SK-N-SH treated with all-trans-retinoic acid at 6 μM for 48 hours (cell line): ENCODE results near the gene LRMDA.

Experiments used
- CSDC2 ChIP-seq: fragments of 250-450 bp; sonication (Bioruptor Pico); IDR thresholded peaks from 2 replicates; pipeline ENCODE4 v1.5.0; 2020; ENCODE audit warnings: mild to moderate bottlenecking, moderate library complexity
- GLIS3 ChIP-seq: fragments of 250-450 bp; sonication (Bioruptor Pico); IDR thresholded peaks from 2 replicates; pipeline ENCODE4 v1.5.0; 2020; ENCODE audit warnings: mild to moderate bottlenecking, moderate library complexity
- POU6F1 ChIP-seq: fragments of 250-450 bp; sonication (Bioruptor Pico); IDR thresholded peaks from 2 replicates; pipeline ENCODE4 v1.8.0; 2021; ENCODE audit warnings: low read depth, mild to moderate bottlenecking, moderate library complexity, borderline replicate concordance
- RARB ChIP-seq: fragments of 250-450 bp; sonication (Bioruptor Pico); IDR thresholded peaks from 2 replicates; pipeline ENCODE4 v1.8.0; 2021; ENCODE audit warnings: mild to moderate bottlenecking, moderate library complexity
- TOX ChIP-seq: fragments of 250-450 bp; sonication (Bioruptor Pico); IDR thresholded peaks from 2 replicates; pipeline ENCODE4 v1.8.0; 2021; ENCODE audit warnings: mild to moderate bottlenecking, moderate library complexity, borderline replicate concordance
- ZFP3 ChIP-seq: fragments of 250-450 bp; sonication (Bioruptor Pico); IDR thresholded peaks from 2 replicates; pipeline ENCODE4 v1.5.0; 2020; ENCODE audit warnings: mild to moderate bottlenecking, moderate library complexity
- ZFP30 ChIP-seq: fragments of 450-650 bp; formaldehyde crosslinking; IDR thresholded peaks from 2 replicates; pipeline ENCODE4 v1.5.0; 2022; ENCODE audit warnings: mild to moderate bottlenecking, moderate library complexity
- ZNF8 ChIP-seq: fragments of 450-650 bp; formaldehyde crosslinking; IDR thresholded peaks from 2 replicates; pipeline ENCODE4 v1.5.0; 2020; ENCODE audit warnings: mild to moderate bottlenecking, moderate library complexity
- TF ChIP-seq, protein P1 (sequence below): fragments of 250-450 bp; sonication (Bioruptor Pico); IDR thresholded peaks from 2 replicates; pipeline ENCODE4 v1.8.0; 2020; ENCODE audit warnings: mild to moderate bottlenecking, moderate library complexity, borderline replicate concordance
- TF ChIP-seq, protein P2 (sequence below): fragments of 250-450 bp; sonication (Bioruptor Pico); IDR thresholded peaks from 2 replicates; pipeline ENCODE4 v1.5.1; 2020; ENCODE audit warnings: low read depth, mild to moderate bottlenecking, moderate library complexity
- TF ChIP-seq, protein P3 (sequence below): fragments of 250-450 bp; sonication (Bioruptor Pico); IDR thresholded peaks from 2 replicates; pipeline ENCODE4 v1.5.1; 2021; ENCODE audit warnings: mild to moderate bottlenecking, moderate library complexity

- TF ChIP-seq GLIS3 (CRISPR knock-in tag): no peak
- no peak for TF ChIP-seq ZNF8 (CRISPR knock-in tag)
- TF ChIP-seq, protein P1, sequence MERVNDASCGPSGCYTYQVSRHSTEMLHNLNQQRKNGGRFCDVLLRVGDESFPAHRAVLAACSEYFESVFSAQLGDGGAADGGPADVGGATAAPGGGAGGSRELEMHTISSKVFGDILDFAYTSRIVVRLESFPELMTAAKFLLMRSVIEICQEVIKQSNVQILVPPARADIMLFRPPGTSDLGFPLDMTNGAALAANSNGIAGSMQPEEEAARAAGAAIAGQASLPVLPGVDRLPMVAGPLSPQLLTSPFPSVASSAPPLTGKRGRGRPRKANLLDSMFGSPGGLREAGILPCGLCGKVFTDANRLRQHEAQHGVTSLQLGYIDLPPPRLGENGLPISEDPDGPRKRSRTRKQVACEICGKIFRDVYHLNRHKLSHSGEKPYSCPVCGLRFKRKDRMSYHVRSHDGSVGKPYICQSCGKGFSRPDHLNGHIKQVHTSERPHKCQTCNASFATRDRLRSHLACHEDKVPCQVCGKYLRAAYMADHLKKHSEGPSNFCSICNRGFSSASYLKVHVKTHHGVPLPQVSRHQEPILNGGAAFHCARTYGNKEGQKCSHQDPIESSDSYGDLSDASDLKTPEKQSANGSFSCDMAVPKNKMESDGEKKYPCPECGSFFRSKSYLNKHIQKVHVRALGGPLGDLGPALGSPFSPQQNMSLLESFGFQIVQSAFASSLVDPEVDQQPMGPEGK (CRISPR knock-in tag): no peak
- TF ChIP-seq, protein P2, sequence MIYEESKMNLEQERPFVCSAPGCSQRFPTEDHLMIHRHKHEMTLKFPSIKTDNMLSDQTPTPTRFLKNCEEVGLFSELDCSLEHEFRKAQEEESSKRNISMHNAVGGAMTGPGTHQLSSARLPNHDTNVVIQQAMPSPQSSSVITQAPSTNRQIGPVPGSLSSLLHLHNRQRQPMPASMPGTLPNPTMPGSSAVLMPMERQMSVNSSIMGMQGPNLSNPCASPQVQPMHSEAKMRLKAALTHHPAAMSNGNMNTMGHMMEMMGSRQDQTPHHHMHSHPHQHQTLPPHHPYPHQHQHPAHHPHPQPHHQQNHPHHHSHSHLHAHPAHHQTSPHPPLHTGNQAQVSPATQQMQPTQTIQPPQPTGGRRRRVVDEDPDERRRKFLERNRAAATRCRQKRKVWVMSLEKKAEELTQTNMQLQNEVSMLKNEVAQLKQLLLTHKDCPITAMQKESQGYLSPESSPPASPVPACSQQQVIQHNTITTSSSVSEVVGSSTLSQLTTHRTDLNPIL (CRISPR knock-in tag): no peak
- TF ChIP-seq, protein P3, sequence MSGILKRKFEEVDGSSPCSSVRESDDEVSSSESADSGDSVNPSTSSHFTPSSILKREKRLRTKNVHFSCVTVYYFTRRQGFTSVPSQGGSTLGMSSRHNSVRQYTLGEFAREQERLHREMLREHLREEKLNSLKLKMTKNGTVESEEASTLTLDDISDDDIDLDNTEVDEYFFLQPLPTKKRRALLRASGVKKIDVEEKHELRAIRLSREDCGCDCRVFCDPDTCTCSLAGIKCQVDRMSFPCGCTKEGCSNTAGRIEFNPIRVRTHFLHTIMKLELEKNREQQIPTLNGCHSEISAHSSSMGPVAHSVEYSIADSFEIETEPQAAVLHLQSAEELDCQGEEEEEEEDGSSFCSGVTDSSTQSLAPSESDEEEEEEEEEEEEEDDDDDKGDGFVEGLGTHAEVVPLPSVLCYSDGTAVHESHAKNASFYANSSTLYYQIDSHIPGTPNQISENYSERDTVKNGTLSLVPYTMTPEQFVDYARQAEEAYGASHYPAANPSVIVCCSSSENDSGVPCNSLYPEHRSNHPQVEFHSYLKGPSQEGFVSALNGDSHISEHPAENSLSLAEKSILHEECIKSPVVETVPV (CRISPR knock-in tag): no peak
- TF ChIP-seq ZFP30 (CRISPR knock-in tag): no peak
- no peak for TF ChIP-seq RARB (CRISPR knock-in tag)
- no peak for TF ChIP-seq CSDC2
- TF ChIP-seq POU6F1 (CRISPR knock-in tag): no peak
- no peak for TF ChIP-seq TOX (CRISPR knock-in tag)
- no peak for TF ChIP-seq ZFP3 (CRISPR knock-in tag)
Observed at GRCh38 chr10:75730847-75731246, 299.4 kb downstream of the LRMDA start.
